ENCODE measurements around the gene EMCN. TPM values are rescaled to one million over a fixed set of nuclear protein-coding genes. Genes with fewer than 3 reads are reported as not detected.
"Not testable (repeated sequence)": the region's sequence is repeated elsewhere in the genome, so short reads cannot be mapped to it uniquely, and the experiment has no call there.

Gene EMCN
- total and polyA plus RNA-seq, 9 of the 15 experiments (the other 6 are each of a cell fraction or from before 2014, with no cell fraction given) = not detected

GRCh38 chr4:100356172-100356571 lies 161.7 kb downstream of the EMCN start:
- Histone ChIP-seq H3K4me3 (no peak overlapping the region), H3K4me2 (ENCODE audit: insufficient read depth, low read length) (no peak overlapping the region), H3K27me3 (ENCODE audit: control insufficient read depth in 2 of 2, insufficient read depth in 2 of 2, low read length in 2 of 2) (no peaks in the 10 kb centered on the region), H3K4me1 (replicated peaks in 1 of 2; ENCODE audit: control insufficient read depth in 2 of 2, insufficient read depth in 2 of 2, low read length in 2 of 2) (no peaks in the 10 kb centered on the region), H3K27ac (ENCODE audit: extremely low read depth, low read depth, low read length) (no peak overlapping the region), H3K9me3 (replicated peaks; ENCODE audit: control insufficient read depth, insufficient read depth, low read depth, low read length) (no peaks in the 10 kb centered on the region), H3K79me2 (ENCODE audit: control insufficient read depth, insufficient read depth, low read length) (no peaks in the 10 kb centered on the region), H3K9me1 (ENCODE audit: control insufficient read depth, insufficient read depth, low read length) (no peaks in the 10 kb centered on the region), H2AFZ (ENCODE audit: low read depth, low read length) (no peak overlapping the region), H3K36me3 (ENCODE audit: control insufficient read depth, insufficient read depth, low read length) (no peaks in the 10 kb centered on the region), H4K20me1 (replicated peaks; ENCODE audit: control insufficient read depth, insufficient read depth, low read length) (no peaks in the 10 kb centered on the region), H3K9ac (ENCODE audit: insufficient read depth in 1 of 2, low read depth in 2 of 2, low read length in 2 of 2) (no peak overlapping the region)
- ATAC-seq (no peak), DNase-seq (ENCODE audit: extremely low read depth in 1 of 4, low spot score in 3 of 4) (no peak), FAIRE-seq (no peak)
- CTCF ChIA-PET (ENCODE audit: low intra/inter-chr PET ratio) = no interaction called here
- POLR2A ChIA-PET = no interaction called here
- intact Hi-C loops (cut with micrococcal nuclease) = no loop called here
- TF ChIP-seq ZNF699 (CRISPR knock-in tag; IDR thresholded peaks at IDR 0.05; ENCODE audit: insufficient replicate concordance) (no peak), DPF2 (IDR thresholded peaks at IDR 0.05) (no peak), ZSCAN29 (IDR thresholded peaks at IDR 0.05) (no peak), SIN3B (IDR thresholded peaks at IDR 0.05; ENCODE audit: low read depth) (no peak)
- in situ Hi-C loops (cut with MboI) = no loop called here
- 0% methylated on average over 1 of the region's 1 CpG for WGBS (ENCODE audit: insufficient coverage, low coverage, missing lambda C conversion rate)
- BruUV-seq (replicated peaks) = no TSS peak

- FAIRE-seq, POLR2A ChIA-PET, H3K4me3 ChIP-seq: not testable (repeated sequence)
Observed at GRCh38 chr4:100352352-100352751, 165.5 kb downstream of the EMCN start.

More at GRCh38 chr4:100352352-100352751, 165.5 kb downstream of the EMCN start:
- H4K20me1 ChIP-seq (replicated peaks; ENCODE audit: control insufficient read depth, insufficient read depth, low read length); DNase-seq (ENCODE audit: extremely low read depth in 1 of 4, low spot score in 3 of 4); CTCF ChIA-PET (ENCODE audit: low intra/inter-chr PET ratio); H3K4me2 ChIP-seq (ENCODE audit: insufficient read depth, low read length); H3K27me3 ChIP-seq (ENCODE audit: control insufficient read depth in 2 of 2, insufficient read depth in 2 of 2, low read length in 2 of 2); in situ Hi-C loops (cut with MboI); H3K9me1 ChIP-seq (ENCODE audit: control insufficient read depth, insufficient read depth, low read length); H3K9ac ChIP-seq (ENCODE audit: insufficient read depth in 1 of 2, low read depth in 2 of 2, low read length in 2 of 2); H3K9me3 ChIP-seq (replicated peaks; ENCODE audit: control insufficient read depth, insufficient read depth, low read depth, low read length); H3K27ac ChIP-seq (ENCODE audit: extremely low read depth, low read depth, low read length); H2AFZ ChIP-seq (ENCODE audit: low read depth, low read length); intact Hi-C loops (cut with micrococcal nuclease); H3K4me1 ChIP-seq (replicated peaks in 1 of 2; ENCODE audit: control insufficient read depth in 2 of 2, insufficient read depth in 2 of 2, low read length in 2 of 2); BruUV-seq (replicated peaks); H3K79me2 ChIP-seq (ENCODE audit: control insufficient read depth, insufficient read depth, low read length); H3K36me3 ChIP-seq (ENCODE audit: control insufficient read depth, insufficient read depth, low read length); ATAC-seq: not testable (repeated sequence)
- WGBS (ENCODE audit: insufficient coverage, low coverage, missing lambda C conversion rate) = 0% methylated on average over 3 of the region's 3 CpGs

All from K562 (cell line).